Nucleus accumbens (tissue), 56 donors: ENCODE results near the gene CRTAC1.
A peak's percentile ranks its signal among the peaks of the same experiment; 100 is the strongest.

Source experiments
- DNase-seq, 56 donors: peaks; one replicate each; lab custom pipeline; 2025; lab: John Stamatoyannopoulos, UW

CRTAC1 gene

GRCh38 chr10:97879241-97879640, 151.2 kb downstream of the CRTAC1 start:
- no peak for DNase-seq

GRCh38 chr10:97876402-97876801, 154.0 kb downstream of the CRTAC1 start:
- no peak for DNase-seq

GRCh38 chr10:97875391-97875790, 155.0 kb downstream of the CRTAC1 start:
- no peak for DNase-seq

GRCh38 chr10:97874332-97874731, 156.1 kb downstream of the CRTAC1 start:
- no peak for DNase-seq

GRCh38 chr10:97873569-97873968, 156.9 kb downstream of the CRTAC1 start:
- no peak for DNase-seq

GRCh38 chr10:97870990-97871389, 159.4 kb downstream of the CRTAC1 start:
- DNase-seq, result no peak

GRCh38 chr10:97869091-97870042, 161.1 kb downstream of the CRTAC1 start:
- peak in 51 of 56 donors; percentile 11 to 89 (median 59) for DNase-seq

- no peak for DNase-seq
Measured at GRCh38 chr10:97868134-97868685, 162.2 kb downstream of the CRTAC1 start.

GRCh38 chr10:97867220-97867800, 163.1 kb downstream of the CRTAC1 start:
- DNase-seq, result no peak

- no peak for DNase-seq
Measured at GRCh38 chr10:97866524-97867219, 163.7 kb downstream of the CRTAC1 start.

- DNase-seq, result no peak
Measured at GRCh38 chr10:97865488-97865887, 164.9 kb downstream of the CRTAC1 start.

- no peak for DNase-seq
Measured at GRCh38 chr10:97863808-97864207, 166.6 kb downstream of the CRTAC1 start.

GRCh38 chr10:97861924-97862323, 168.5 kb downstream of the CRTAC1 start:
- no peak for DNase-seq

GRCh38 chr10:97861097-97861750, 169.2 kb downstream of the CRTAC1 start:
- peak in 28 of 56 donors; percentile 11 to 72 (median 37) for DNase-seq

GRCh38 chr10:97858001-97858439, 172.4 kb downstream of the CRTAC1 start:
- no peak for DNase-seq

GRCh38 chr10:97854743-97855142, 175.7 kb downstream of the CRTAC1 start:
- no peak for DNase-seq

- DNase-seq, result peak in 7 of 56 donors; percentile 6 to 37 (median 16)
Measured at GRCh38 chr10:97852840-97853405, 177.5 kb downstream of the CRTAC1 start.

GRCh38 chr10:97852277-97852676, 178.1 kb downstream of the CRTAC1 start:
- DNase-seq, result no peak

- DNase-seq, result peak in 23 of 56 donors; percentile 15 to 71 (median 43)
Measured at GRCh38 chr10:97851341-97852001, 178.9 kb downstream of the CRTAC1 start.
